HEK293 (cell line): ENCODE measurements around the gene ABRACL.
A peak's percentile ranks its signal among the peaks of the same experiment; 100 is the strongest.

Experiments
- CTCF ChIA-PET: fragments of 350-600 bp; formaldehyde crosslinking; extraction: SDS; loops from one replicate; lab custom pipeline; 2021; ENCODE audit warnings: antibody characterized with exemption; lab: Yijun Ruan, JAX
- POLR2A ChIA-PET: fragments of 300-600 bp; formaldehyde crosslinking; extraction: SDS; loops from one replicate; lab custom pipeline; 2020; ENCODE audit warnings: antibody characterized with exemption, inconsistent platforms; lab: Yijun Ruan, JAX
- H3K27ac ChIP-seq: fragments of 200-500 bp; sonication (Bioruptor generic); 2 replicates; pipeline ENCODE4 v1.5.1; 2014; ENCODE audit warnings: low read depth, low read length, control low read depth, inconsistent platforms; ENCODE audit errors: extremely low read depth
- H3K36me3 ChIP-seq, 2 experiments: fragments of 200-500 bp in 1 of 2; sonication (Bioruptor generic) in 1 of 2; 1 replicate in 1 of 2; 2 replicates in 1 of 2; pipeline ENCODE4 v1.5.1; 2014 to 2017; ENCODE audit warnings: inconsistent platforms in 2 of 2, low read length in 2 of 2; ENCODE audit not compliant: control insufficient read depth in 2 of 2, insufficient read depth in 1 of 2
- H3K4me1 ChIP-seq: fragments of 200-500 bp; sonication (Bioruptor generic); 2 replicates; pipeline ENCODE4 v1.5.1; 2014; ENCODE audit warnings: mild to moderate bottlenecking, low read length, inconsistent platforms; ENCODE audit not compliant: control insufficient read depth, insufficient read depth
- H3K4me3 ChIP-seq: 2 replicates; pipeline ENCODE4 v1.5.1; 2011; ENCODE audit warnings: low read depth, mild to moderate bottlenecking, control low read depth, low read length, moderate library complexity
- H3K9me3 ChIP-seq: fragments of 200-500 bp; sonication (Bioruptor generic); 2 replicates; pipeline ENCODE4 v1.5.1; 2014; ENCODE audit warnings: low read depth, low read length, inconsistent platforms; ENCODE audit not compliant: control insufficient read depth, insufficient read depth
- PBX3 ChIP-seq: sonication (generic); formaldehyde crosslinking; IDR thresholded peaks from 2 replicates; pipeline ENCODE4 v1.8.1; 2022; ENCODE audit warnings: mild to moderate bottlenecking, moderate library complexity, missing genetic modification reagents
- PRDM2 ChIP-seq: fragments of 450-650 bp; formaldehyde crosslinking; IDR thresholded peaks from 2 replicates; pipeline ENCODE4 v1.5.1; 2016; ENCODE audit warnings: missing biosample characterization, missing genetic modification characterization, borderline replicate concordance
- ZBTB11 ChIP-seq: fragments of 450-650 bp; formaldehyde crosslinking; conservative IDR thresholded peaks from 2 replicates; pipeline ENCODE4 v1.5.1; 2016; ENCODE audit warnings: low read depth, missing biosample characterization, missing genetic modification characterization
- ZBTB20 ChIP-seq: fragments of 450-650 bp; formaldehyde crosslinking; IDR thresholded peaks from 2 replicates; pipeline ENCODE4 v1.5.1; 2016; ENCODE audit warnings: missing biosample characterization, missing genetic modification characterization
- ZNF10 ChIP-seq: fragments of 450-650 bp; formaldehyde crosslinking; IDR thresholded peaks from 2 replicates; pipeline ENCODE4 v1.5.1; 2017; ENCODE audit warnings: missing biosample characterization, missing genetic modification characterization
- ZNF157 ChIP-seq: fragments of 450-650 bp; formaldehyde crosslinking; IDR thresholded peaks from 2 replicates; pipeline ENCODE4 v1.5.1; 2016; ENCODE audit warnings: missing biosample characterization, missing genetic modification characterization
- ZNF274 ChIP-seq, 2 experiments: fragments of 200-500 bp in 1 of 2; fragments of 450-650 bp in 1 of 2; sonication (Bioruptor generic) in 1 of 2; formaldehyde crosslinking in 1 of 2; IDR thresholded peaks; 2 replicates each; pipeline versions ENCODE4 v1.5.1 to v1.6.1; 2014 to 2016; ENCODE audit warnings: borderline replicate concordance in 1 of 2, inconsistent platforms in 1 of 2, low read length in 1 of 2, missing biosample characterization in 1 of 2, missing genetic modification characterization in 1 of 2
- ZNF37A ChIP-seq: fragments of 450-650 bp; IDR thresholded peaks from 2 replicates; pipeline ENCODE4 v1.5.1; 2018; ENCODE audit warnings: missing biosample characterization, missing genetic modification characterization
- ZNF600 ChIP-seq: fragments of 450-650 bp; formaldehyde crosslinking; IDR thresholded peaks from 2 replicates; pipeline ENCODE4 v1.5.1; 2016; ENCODE audit warnings: missing biosample characterization, missing genetic modification characterization
- ZNF785 ChIP-seq: fragments of 450-650 bp; formaldehyde crosslinking; IDR thresholded peaks from 2 replicates; pipeline ENCODE4 v1.5.1; 2016; ENCODE audit warnings: missing biosample characterization, missing genetic modification characterization
- ZNF843 ChIP-seq: fragments of 450-650 bp; formaldehyde crosslinking; IDR thresholded peaks from 2 replicates; pipeline ENCODE4 v1.5.1; 2016; ENCODE audit warnings: missing biosample characterization, missing genetic modification characterization
- TF ChIP-seq, protein P1 (sequence below): fragments of 450-650 bp; formaldehyde crosslinking; IDR thresholded peaks from 2 replicates; pipeline ENCODE4 v1.5.1; 2017; ENCODE audit warnings: missing biosample characterization, missing genetic modification characterization

The ABRACL gene

DNA sequence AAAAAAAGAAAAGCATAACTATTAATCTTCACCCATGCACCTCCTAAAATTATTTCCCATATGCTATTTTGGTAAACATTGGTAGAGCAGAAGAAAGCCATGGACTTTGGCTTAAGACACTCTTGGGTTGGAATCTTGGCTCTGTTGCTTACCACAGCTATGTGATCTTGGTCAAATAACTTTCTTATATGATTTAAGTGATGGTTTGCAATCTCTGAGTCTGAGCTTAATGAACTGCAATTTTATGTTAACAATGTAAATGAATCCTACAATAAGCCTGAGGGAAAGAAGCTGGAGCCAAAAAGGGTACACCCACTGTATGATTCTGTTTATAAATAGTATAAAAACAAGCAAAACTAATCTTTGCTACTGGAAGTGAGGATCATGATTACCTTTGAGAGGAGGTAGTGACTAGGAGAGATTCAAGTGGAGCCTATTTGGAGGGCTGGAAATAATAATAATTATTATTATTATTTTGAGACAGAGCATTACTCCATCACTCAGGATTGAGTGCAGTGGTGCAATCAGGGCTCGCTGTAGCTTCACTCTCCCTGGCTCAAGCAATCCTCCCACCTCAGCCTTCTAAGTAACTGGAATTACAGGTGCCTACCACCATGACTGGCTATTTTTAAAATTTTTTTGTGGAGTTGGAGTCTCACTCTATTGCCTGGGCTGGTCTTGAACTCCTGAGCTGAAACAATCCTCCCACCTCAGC, 34.5 kb downstream of the ABRACL start:
- CTCF ChIA-PET, result interaction anchor here (0.6 to 1.3 kb wide), 3 partner anchors 12 to 466 kb away, joined by 3 to 4 read pairs (median 3); no protein-coding TSS in a partner anchor
- Histone ChIP-seq H3K4me3 (no peak overlapping the region), H3K9me3 (no peaks in the 10 kb centered on the region), H3K4me1 (no peaks in the 10 kb centered on the region), H3K27ac (no peak overlapping the region), H3K36me3 (no peaks in the 10 kb centered on the region)
- TF ChIP-seq PBX3 (CRISPR knock-in tag), result no peak
- TF ChIP-seq, protein P1, sequence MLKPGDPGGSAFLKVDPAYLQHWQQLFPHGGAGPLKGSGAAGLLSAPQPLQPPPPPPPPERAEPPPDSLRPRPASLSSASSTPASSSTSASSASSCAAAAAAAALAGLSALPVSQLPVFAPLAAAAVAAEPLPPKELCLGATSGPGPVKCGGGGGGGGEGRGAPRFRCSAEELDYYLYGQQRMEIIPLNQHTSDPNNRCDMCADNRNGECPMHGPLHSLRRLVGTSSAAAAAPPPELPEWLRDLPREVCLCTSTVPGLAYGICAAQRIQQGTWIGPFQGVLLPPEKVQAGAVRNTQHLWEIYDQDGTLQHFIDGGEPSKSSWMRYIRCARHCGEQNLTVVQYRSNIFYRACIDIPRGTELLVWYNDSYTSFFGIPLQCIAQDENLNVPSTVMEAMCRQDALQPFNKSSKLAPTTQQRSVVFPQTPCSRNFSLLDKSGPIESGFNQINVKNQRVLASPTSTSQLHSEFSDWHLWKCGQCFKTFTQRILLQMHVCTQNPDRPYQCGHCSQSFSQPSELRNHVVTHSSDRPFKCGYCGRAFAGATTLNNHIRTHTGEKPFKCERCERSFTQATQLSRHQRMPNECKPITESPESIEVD (tag by site-specific recombination), result 0 out of 2 replicates have a peak, but pooled peaks have one; percentile 7
- POLR2A ChIA-PET, result no interaction called here

- POLR2A ChIA-PET, result no interaction called here
- Histone ChIP-seq H3K4me3 (no peak overlapping the region), H3K9me3 (no peaks in the 10 kb centered on the region), H3K27ac (no peak overlapping the region), H3K4me1 (no peaks in the 10 kb centered on the region), H3K36me3 (no peaks in the 10 kb centered on the region)
- TF ChIP-seq ZNF600 (tag by site-specific recombination) (no peak), ZBTB20 (tag by site-specific recombination) (no peak), ZNF37A (tag by site-specific recombination) (no peak), ZNF10 (tag by site-specific recombination) (0 out of 2 replicates have a peak, but pooled peaks have one; percentile 45), ZNF785 (tag by site-specific recombination) (no peak), ZNF843 (tag by site-specific recombination) (no peak)
- TF ChIP-seq, protein P1 (tag by site-specific recombination), result peak; percentile 42; the same call in 1 of the 2 replicates
- CTCF ChIA-PET, result interaction anchor here (1.1 kb wide), 2 partner anchors 48 to 158 kb away, joined by 3 to 4 read pairs; no protein-coding TSS in a partner anchor
These were observed 36.6 kb downstream of the ABRACL start for GRCh38 chr6:139064981-139065665.

GRCh38 chr6:139066080-139066479, 37.5 kb downstream of the ABRACL start:
- H3K9me3 ChIP-seq, result no peaks in the 10 kb centered on the region
- H3K4me3 ChIP-seq, result no peak overlapping the region
- no peak overlapping the region for H3K27ac ChIP-seq
- no peaks in the 10 kb centered on the region for H3K4me1 ChIP-seq
- no peaks in the 10 kb centered on the region for H3K36me3 ChIP-seq
- ChIA-PET POLR2A (interaction anchor here (0.5 to 0.6 kb wide), 2 partner anchors 12 to 166 kb away, joined by 3 to 4 read pairs; no protein-coding TSS in a partner anchor), CTCF (interaction anchor here (0.6 kb wide), 1 partner anchor 1013 kb away, joined by 3 read pairs; no protein-coding TSS in a partner anchor)
- TF ChIP-seq ZNF157 (no peak), PRDM2 (tag by site-specific recombination) (no peak), ZNF274 (IDR thresholded peaks at IDR 0.05; ENCODE audit: low read length) (no peak), ZNF274 (tag by site-specific recombination; IDR thresholded peaks at IDR 0.05; ENCODE audit: borderline replicate concordance) (no peak), ZBTB20 (tag by site-specific recombination) (no peak), ZBTB11 (no peak)
